K562 (cell line): ENCODE data around the gene DNAJB11. TPM values are rescaled to one million over a fixed set of nuclear protein-coding genes. Genes with fewer than 3 reads are reported as not detected.

Experiments used
- ATAC-seq: fragments of 200-7000 bp; cut with Tn5 transposase; 3 replicates; pipeline ENCODE4 v1.9.1; 2020; ENCODE audit warnings: moderate library complexity
- BruUV-seq: library from RNA; stranded (reverse); fragments of 400-500 nt; replicated peaks from 2 replicates; lab custom pipeline; 2021; lab: Mats Ljungman, UMichigan
- CTCF ChIA-PET: fragments of 300-600 bp; formaldehyde crosslinking; extraction: SDS; loops from one replicate; lab custom pipeline; 2021; ENCODE audit warnings: low intra/inter-chr PET ratio; lab: Yijun Ruan, JAX
- POLR2A ChIA-PET: fragments of 300-600, 350-650 bp; sonication (Branson Sonifier 250); formaldehyde crosslinking; extraction: SDS; loops from one replicate; lab custom pipeline; 2021; ENCODE audit warnings: antibody characterized with exemption, inconsistent platforms; lab: Yijun Ruan, JAX
- DNase-seq, 4 experiments: peaks; one replicate each; pipeline versions ENCODE4 v3.0.0 to v3.0.0-alpha.2; 2011 to 2018; ENCODE audit warnings: low spot score in 3 of 4, mixed read lengths in 3 of 4; ENCODE audit errors: extremely low read depth in 1 of 4
- FAIRE-seq: peaks from 2 replicates; lab custom pipeline; 2011; peaks lifted over from hg19 to GRCh38; lab: Jason Lieb, UNC
- H2AFZ ChIP-seq: 2 replicates; pipeline ENCODE4 v1.6.0; 2011; ENCODE audit warnings: low read depth, low read length, control low read depth, inconsistent platforms
- H3K27ac ChIP-seq: fragments of 200-600 bp; 3 replicates; pipeline ENCODE4 v1.8.0; 2011; ENCODE audit warnings: low read depth, mild to moderate bottlenecking, control low read depth, inconsistent platforms, low read length, moderate library complexity, mixed read lengths; ENCODE audit errors: extremely low read depth
- H3K27me3 ChIP-seq, 2 experiments: fragments of 300-600 bp in 1 of 2; 2 replicates in 1 of 2; 3 replicates in 1 of 2; pipeline versions ENCODE4 v1.6.0 to v1.8.0; 2011; ENCODE audit warnings: inconsistent platforms in 2 of 2, low read length in 2 of 2, mild to moderate bottlenecking in 1 of 2, mixed read lengths in 1 of 2, moderate library complexity in 1 of 2; ENCODE audit not compliant: control insufficient read depth in 2 of 2, insufficient read depth in 2 of 2
- H3K36me3 ChIP-seq: fragments of 300-600 bp; 3 replicates; pipeline ENCODE4 v1.8.0; 2011; ENCODE audit warnings: mild to moderate bottlenecking, low read length, inconsistent platforms; ENCODE audit not compliant: control insufficient read depth, insufficient read depth
- H3K4me1 ChIP-seq, 2 experiments: fragments of 200-600 bp in 1 of 2; replicated peaks in 1 of 2; 2 replicates in 1 of 2; 3 replicates in 1 of 2; pipeline versions ENCODE4 v1.5.1 to v1.8.0; 2011; ENCODE audit warnings: inconsistent platforms in 2 of 2, low read length in 2 of 2, mild to moderate bottlenecking in 1 of 2, mixed read lengths in 1 of 2, moderate library complexity in 1 of 2; ENCODE audit not compliant: control insufficient read depth in 2 of 2, insufficient read depth in 2 of 2
- H3K4me2 ChIP-seq: 2 replicates; pipeline ENCODE4 v1.6.1; 2011; ENCODE audit warnings: low read length, control low read depth, inconsistent platforms, mixed read lengths; ENCODE audit not compliant: insufficient read depth
- H3K4me3 ChIP-seq: fragments of 200-600 bp; sonication (generic), shearing (Covaris generic); 2 replicates; pipeline ENCODE4 v1.5.1; 2016; ENCODE audit warnings: control low read depth, inconsistent platforms
- H3K79me2 ChIP-seq: fragments of 200-600 bp; 3 replicates; pipeline ENCODE4 v1.8.0; 2011; ENCODE audit warnings: low read length, inconsistent platforms; ENCODE audit not compliant: control insufficient read depth, insufficient read depth
- H3K9ac ChIP-seq, 2 experiments: 2 replicates each; pipeline versions ENCODE4 v1.6.0 to v1.6.1; 2011; ENCODE audit warnings: low read depth in 2 of 2, low read length in 2 of 2, control low read depth in 1 of 2, inconsistent platforms in 1 of 2, mild to moderate bottlenecking in 1 of 2, mixed read lengths in 1 of 2; ENCODE audit not compliant: insufficient read depth in 1 of 2
- H3K9me1 ChIP-seq: one replicate; pipeline ENCODE4 v1.6.0; 2011; ENCODE audit warnings: inconsistent platforms, mild to moderate bottlenecking, low read length, moderate library complexity; ENCODE audit not compliant: control insufficient read depth, insufficient read depth
- H3K9me3 ChIP-seq: replicated peaks from 2 replicates; pipeline ENCODE4 v1.5.1; 2011; ENCODE audit warnings: low read depth, low read length, inconsistent platforms; ENCODE audit not compliant: control insufficient read depth, insufficient read depth
- H4K20me1 ChIP-seq: replicated peaks from 2 replicates; pipeline ENCODE4 v1.6.1; 2011; ENCODE audit warnings: low read length, inconsistent platforms, mixed read lengths; ENCODE audit not compliant: control insufficient read depth, insufficient read depth
- ETV6 ChIP-seq, 3 experiments: fragments of 150-350 bp in 1 of 3; sonication (generic) in 1 of 3; formaldehyde crosslinking in 1 of 3; IDR thresholded peaks; 2 replicates each; pipeline versions ENCODE4 v1.6.1 to v1.8.0; 2014 to 2022; ENCODE audit warnings: borderline replicate concordance in 2 of 3, low read depth in 2 of 3, antibody characterized with exemption in 1 of 3, low read length in 1 of 3, mild to moderate bottlenecking in 1 of 3, missing genetic modification reagents in 1 of 3
- GMEB1 ChIP-seq: fragments of 250-450 bp; sonication (Bioruptor Pico); IDR thresholded peaks from 2 replicates; pipeline ENCODE4 v1.4.0; 2020; ENCODE audit warnings: mild to moderate bottlenecking
- NFE2 ChIP-seq: IDR thresholded peaks from 2 replicates; pipeline ENCODE4 v1.6.1; 2014; ENCODE audit warnings: antibody characterized with exemption, low read depth
- POLR2AphosphoS5 ChIP-seq: IDR thresholded peaks from 2 replicates; pipeline ENCODE4 v1.6.1; 2011; ENCODE audit warnings: mild to moderate bottlenecking, low read depth, low read length, moderate library complexity; ENCODE audit not compliant: control insufficient read depth, insufficient read depth
- RFX5 ChIP-seq: IDR thresholded peaks from 2 replicates; pipeline ENCODE4 v1.6.1; 2011; ENCODE audit warnings: low read depth, mild to moderate bottlenecking, improper control_type of control experiment, low read length
- RREB1 ChIP-seq: fragments of 250-450 bp; sonication (Bioruptor Pico); IDR thresholded peaks from 2 replicates; pipeline ENCODE4 v1.4.0; 2020
- ZNF282 ChIP-seq: sonication (generic); formaldehyde crosslinking; IDR thresholded peaks from 2 replicates; pipeline ENCODE4 v1.8.1; 2023; ENCODE audit warnings: missing genetic modification reagents
- ZNF785 ChIP-seq: fragments of 250-450 bp; sonication (Bioruptor Pico); IDR thresholded peaks from 2 replicates; pipeline ENCODE4 v1.4.0; 2020; ENCODE audit warnings: mild to moderate bottlenecking
- WGBS: fragments of 100-300 bp; shearing (Covaris generic); methylation state at CpG from one replicate; pipeline ENCODE4 v1.1.6; 2016; ENCODE audit warnings: low coverage, mixed read lengths; ENCODE audit not compliant: insufficient coverage; ENCODE audit errors: missing lambda C conversion rate; 5-methylcytosine and 5-hydroxymethylcytosine counted together
- in situ Hi-C: fragments of 300-500 bp; cut with MboI; formaldehyde crosslinking; loops from 4 replicates; pipeline ENCODE4 v1.15.0; 2018; ENCODE audit warnings: inconsistent platforms, mixed read lengths
- intact Hi-C: fragments of 100-400 bp; cut with micrococcal nuclease; formaldehyde crosslinking; loops from 2 replicates; pipeline ENCODE4 v1.14.2; 2022
- polyA plus RNA-seq, 8 experiments: library from polyadenylated mRNA; depleted of rRNA in 4 of 8; stranded (reverse) in 5 of 8; unstranded in 3 of 8; fragments of >200 nt; fragmentation: Nextera tagmentation in 2 of 8; fragmentation: Illumina TruSeq in 1 of 8; extraction: Ambion mirVana in 2 of 8; extraction: Trizol in 1 of 8; gene quantifications; 2 replicates each; pipeline versions ENCODE4 v1.2.1 to v1.2.3, GENCODE V29; 2011 to 2014; ENCODE audit warnings: inconsistent platforms in 1 of 8, missing spikeins in 1 of 8
- total RNA-seq, 7 experiments: library from RNA; depleted of rRNA in 6 of 7; stranded (reverse); fragments of >200 nt in 6 of 7; fragmentation: Illumina TruSeq in 2 of 7; extraction: Trizol in 2 of 7; gene quantifications; 2 replicates each; pipeline versions ENCODE4 v1.2.1 to v1.2.3, GENCODE V29; 2011 to 2021; ENCODE audit warnings: low replicate concordance in 1 of 7
- TF ChIP-seq, protein P1 (sequence below): fragments of 450-650 bp; formaldehyde crosslinking; IDR thresholded peaks from 2 replicates; pipeline ENCODE4 v1.4.0; 2020; ENCODE audit warnings: mild to moderate bottlenecking, moderate library complexity
- TF ChIP-seq, protein P2 (sequence below): sonication (generic); formaldehyde crosslinking; IDR thresholded peaks from 2 replicates; pipeline ENCODE4 v1.8.0; 2022; ENCODE audit warnings: mild to moderate bottlenecking, missing genetic modification reagents

DNAJB11 gene
- total and polyA plus RNA-seq, 9 of the 15 experiments (the other 6 are each of a cell fraction or from before 2014, with no cell fraction given): 14.8 to 74.7 (median 63.8) TPM

DNA sequence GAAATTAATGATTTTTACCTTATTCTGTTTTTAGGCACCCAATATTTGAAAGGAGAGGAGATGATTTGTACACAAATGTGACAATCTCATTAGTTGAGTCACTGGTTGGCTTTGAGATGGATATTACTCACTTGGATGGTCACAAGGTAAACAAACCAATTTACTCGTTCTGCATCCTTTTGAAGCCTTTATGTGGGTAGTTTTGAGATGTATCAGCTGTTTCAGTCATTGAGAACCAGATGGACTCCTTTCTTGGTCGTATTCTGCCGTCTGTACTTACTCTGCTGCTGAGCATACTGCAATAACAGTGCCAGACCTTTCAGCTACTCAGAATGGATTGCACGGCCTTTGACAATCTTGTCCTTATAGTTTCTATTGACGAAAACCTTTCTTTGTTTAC lies 13.3 kb downstream of the DNAJB11 start:
- Histone ChIP-seq H2AFZ (no peak overlapping the region), H3K9me3 (no peaks in the 10 kb centered on the region), H3K9me1 (no peaks in the 10 kb centered on the region), H3K9ac (no peak overlapping the region), H3K27ac (no peak overlapping the region), H3K4me3 (no peak overlapping the region), H4K20me1 (no peaks in the 10 kb centered on the region), H3K4me1 (peaks cover 0 to 6% of the 10 kb centered on the region in 2 experiments; a peak in 2 of 5 replicates), H3K4me2 (no peak overlapping the region), H3K27me3 (no peaks in the 10 kb centered on the region), H3K79me2 (no peaks in the 10 kb centered on the region), H3K36me3 (peaks cover 72% of the 10 kb centered on the region)
- TF ChIP-seq, protein P1, sequence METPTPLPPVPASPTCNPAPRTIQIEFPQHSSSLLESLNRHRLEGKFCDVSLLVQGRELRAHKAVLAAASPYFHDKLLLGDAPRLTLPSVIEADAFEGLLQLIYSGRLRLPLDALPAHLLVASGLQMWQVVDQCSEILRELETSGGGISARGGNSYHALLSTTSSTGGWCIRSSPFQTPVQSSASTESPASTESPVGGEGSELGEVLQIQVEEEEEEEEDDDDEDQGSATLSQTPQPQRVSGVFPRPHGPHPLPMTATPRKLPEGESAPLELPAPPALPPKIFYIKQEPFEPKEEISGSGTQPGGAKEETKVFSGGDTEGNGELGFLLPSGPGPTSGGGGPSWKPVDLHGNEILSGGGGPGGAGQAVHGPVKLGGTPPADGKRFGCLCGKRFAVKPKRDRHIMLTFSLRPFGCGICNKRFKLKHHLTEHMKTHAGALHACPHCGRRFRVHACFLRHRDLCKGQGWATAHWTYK (CRISPR knock-in tag): no peak
- TF ChIP-seq, protein P2, sequence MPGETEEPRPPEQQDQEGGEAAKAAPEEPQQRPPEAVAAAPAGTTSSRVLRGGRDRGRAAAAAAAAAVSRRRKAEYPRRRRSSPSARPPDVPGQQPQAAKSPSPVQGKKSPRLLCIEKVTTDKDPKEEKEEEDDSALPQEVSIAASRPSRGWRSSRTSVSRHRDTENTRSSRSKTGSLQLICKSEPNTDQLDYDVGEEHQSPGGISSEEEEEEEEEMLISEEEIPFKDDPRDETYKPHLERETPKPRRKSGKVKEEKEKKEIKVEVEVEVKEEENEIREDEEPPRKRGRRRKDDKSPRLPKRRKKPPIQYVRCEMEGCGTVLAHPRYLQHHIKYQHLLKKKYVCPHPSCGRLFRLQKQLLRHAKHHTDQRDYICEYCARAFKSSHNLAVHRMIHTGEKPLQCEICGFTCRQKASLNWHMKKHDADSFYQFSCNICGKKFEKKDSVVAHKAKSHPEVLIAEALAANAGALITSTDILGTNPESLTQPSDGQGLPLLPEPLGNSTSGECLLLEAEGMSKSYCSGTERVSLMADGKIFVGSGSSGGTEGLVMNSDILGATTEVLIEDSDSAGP (CRISPR knock-in tag): no peak
- TF ChIP-seq RREB1 (no peak), ETV6 (IDR thresholded peaks at IDR 0.05; ENCODE audit: borderline replicate concordance in 1 of 2, low read depth in 2 of 2, low read length in 1 of 2) (no peak), ETV6 (CRISPR knock-in tag; IDR thresholded peaks at IDR 0.05; ENCODE audit: borderline replicate concordance) (no peak), GMEB1 (CRISPR knock-in tag) (no peak), POLR2AphosphoS5 (no peak), ZNF785 (no peak), RFX5 (no peak), NFE2 (no peak), ZNF282 (no peak)
- ATAC-seq (no peak), DNase-seq (no peak), FAIRE-seq (no peak)
- ChIA-PET POLR2A (interaction anchor here (0.6 to 8.0 kb wide), 3 partner anchors 15 to 242 kb away, joined by 3 to 64 read pairs (median 11); partner anchors contain the start of genes DNAJB11, EIF4A2 and TBCCD1), CTCF (no interaction called here)
- in situ Hi-C loops: no loop called here
- 80% methylated on average over 5 of the region's 5 CpGs for WGBS
- intact Hi-C loops: loop anchor here (5.0 to 10.0 kb wide), 2 partner anchors 33 to 241 kb away; no protein-coding TSS in a partner anchor
- no TSS peak for BruUV-seq
